GM18951 (cell line): ENCODE results near the gene AMMECR1.

Experiments used
- POLR2A ChIP-seq: IDR thresholded peaks from 4 replicates; pipeline ENCODE4 v1.6.1; 2011; ENCODE audit warnings: mild to moderate bottlenecking; ENCODE audit not compliant: insufficient read length, insufficient read depth; ENCODE audit errors: extremely low read depth
- in situ Hi-C: fragments of 300-500 bp; cut with MboI; formaldehyde crosslinking; loops from one replicate; pipeline ENCODE4 v1.12.0; 2022; ENCODE audit warnings: low sequenced_read_pairs, mixed read lengths, inconsistent platforms; ENCODE audit not compliant: unreplicated experiment

Gene AMMECR1

DNA sequence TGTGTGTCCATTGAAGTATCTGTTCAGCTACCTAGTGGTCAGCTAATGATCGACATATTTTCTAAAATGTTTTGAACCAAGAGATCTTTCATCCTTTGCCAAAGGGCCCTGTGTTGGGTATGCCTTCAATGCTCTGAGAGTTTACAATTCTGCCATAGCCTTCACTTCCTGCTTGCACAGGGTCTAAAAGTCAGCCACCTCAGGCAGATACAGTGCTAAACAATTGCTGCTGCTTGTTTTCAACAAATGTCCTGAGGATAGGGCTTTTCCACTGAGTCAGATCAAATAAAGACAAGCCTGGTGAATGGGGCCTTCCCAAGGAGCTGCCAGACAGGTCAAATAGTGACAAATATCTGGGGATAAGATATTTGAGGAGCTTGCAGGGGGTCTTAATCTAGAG is 16.7 kb downstream of the AMMECR1 start:
- in situ Hi-C loops, result no loop called here
- TF ChIP-seq POLR2A, result no peak

DNA sequence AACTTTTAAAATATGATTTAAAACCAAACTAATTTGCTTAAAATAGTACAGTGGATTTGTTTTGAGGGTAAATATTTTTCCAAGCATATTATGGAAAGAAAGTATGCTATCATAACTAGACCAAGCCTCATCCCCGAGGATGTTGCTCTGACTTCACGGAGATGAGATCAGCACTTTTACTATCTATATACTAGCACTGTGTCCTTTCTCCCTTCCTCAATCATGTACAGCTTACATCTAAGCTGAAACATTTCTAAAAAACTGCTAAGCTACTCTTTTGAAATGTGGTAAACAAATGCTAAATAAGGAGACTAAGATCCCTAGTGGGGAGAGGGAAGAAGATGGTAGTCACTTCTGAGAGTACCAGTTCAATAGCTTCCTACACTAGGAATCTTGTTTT is 23.8 kb downstream of the AMMECR1 start:
- in situ Hi-C loops, result no loop called here
- TF ChIP-seq POLR2A, result no peak

GRCh38 chrX:110293658-110294057 is 24.2 kb downstream of the AMMECR1 start:
- in situ Hi-C loops, result no loop called here
- TF ChIP-seq POLR2A, result no peak

DNA sequence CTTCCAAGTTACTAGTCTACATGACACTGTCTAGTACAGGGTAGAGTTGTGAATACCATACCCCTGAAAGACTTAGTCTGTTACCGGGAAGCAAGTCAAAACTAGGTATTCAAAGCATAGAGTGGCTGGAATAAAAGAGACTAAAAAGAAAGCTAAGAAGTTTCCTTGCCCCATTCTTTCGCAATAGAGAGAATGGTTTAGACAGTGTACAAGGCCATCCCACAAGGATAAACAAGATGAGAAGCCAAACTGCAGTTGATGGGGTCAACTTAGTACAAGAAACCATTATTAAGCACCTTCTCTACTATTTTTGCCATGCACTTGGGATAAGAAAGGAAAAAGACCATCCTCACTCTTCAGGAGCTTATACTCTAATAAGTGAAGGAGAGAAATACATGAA is 30.3 kb downstream of the AMMECR1 start:
- no peak for TF ChIP-seq POLR2A
- in situ Hi-C loops, result no loop called here

DNA sequence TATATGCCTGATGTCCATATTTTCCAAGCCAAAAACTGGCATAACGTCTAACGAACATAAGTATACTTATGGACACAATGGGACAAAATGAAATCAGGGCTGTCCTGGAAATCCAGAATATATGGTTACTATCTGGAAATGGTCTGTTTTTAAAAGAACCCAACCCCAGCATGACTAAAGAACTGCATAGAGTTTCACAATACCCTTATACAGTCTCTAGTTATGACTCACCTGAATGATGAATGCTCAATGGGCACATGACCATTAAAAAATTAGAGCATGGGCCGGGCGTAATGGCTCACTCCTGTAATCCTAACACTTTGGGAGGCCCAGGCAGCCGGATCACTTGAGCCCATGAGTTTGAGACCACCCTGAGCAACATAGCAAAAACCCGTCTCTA is 31.8 kb downstream of the AMMECR1 start:
- no peak for TF ChIP-seq POLR2A
- in situ Hi-C loops, result no loop called here

GRCh38 chrX:110284159-110284558 is 33.7 kb downstream of the AMMECR1 start:
- no peak for TF ChIP-seq POLR2A
- in situ Hi-C loops, result no loop called here

- in situ Hi-C loops, result no loop called here
- no peak for TF ChIP-seq POLR2A
Measured at GRCh38 chrX:110282922-110283321, 35.0 kb downstream of the AMMECR1 start.

DNA sequence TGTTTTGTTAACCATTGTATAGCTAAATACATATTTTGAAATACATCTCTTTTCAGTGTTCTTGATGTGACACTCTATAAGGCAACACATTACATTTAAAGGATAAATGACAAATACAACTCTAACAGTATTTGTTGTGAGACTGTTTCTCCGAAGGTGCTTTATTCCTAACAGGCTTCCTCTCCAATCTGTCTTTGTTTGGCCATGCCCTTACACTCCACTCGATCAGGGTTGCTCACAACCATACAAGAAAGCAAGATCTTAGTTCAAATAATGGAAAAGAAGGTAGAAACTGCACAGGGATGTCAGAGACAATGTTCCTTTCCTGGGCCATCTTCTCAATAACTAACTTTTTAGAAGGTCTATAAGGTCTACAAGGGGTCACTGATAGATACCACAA is 36.5 kb downstream of the AMMECR1 start:
- in situ Hi-C loops, result no loop called here
- no peak for TF ChIP-seq POLR2A

DNA sequence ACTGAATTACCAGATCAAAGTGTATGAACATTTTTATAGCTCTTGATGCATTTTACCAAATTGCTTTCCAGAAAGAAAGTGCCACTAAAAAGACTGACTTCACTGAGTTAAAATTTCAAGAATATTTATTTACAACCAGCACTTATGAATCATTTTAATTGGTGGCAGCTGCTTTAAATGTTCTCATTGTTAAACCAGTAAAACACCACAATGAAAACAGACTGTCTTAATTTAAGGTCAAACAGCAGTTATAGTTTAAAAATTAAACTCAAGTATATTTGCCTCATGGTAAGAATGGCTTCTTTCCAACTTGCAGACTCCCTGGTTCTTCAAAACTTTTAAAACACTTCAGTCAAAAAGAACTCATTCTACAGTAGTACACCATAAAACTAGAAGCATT is 36.9 kb downstream of the AMMECR1 start:
- in situ Hi-C loops, result no loop called here
- TF ChIP-seq POLR2A, result no peak

GRCh38 chrX:110277609-110278008 is 40.3 kb downstream of the AMMECR1 start:
- in situ Hi-C loops, result no loop called here
- no peak for TF ChIP-seq POLR2A

DNA sequence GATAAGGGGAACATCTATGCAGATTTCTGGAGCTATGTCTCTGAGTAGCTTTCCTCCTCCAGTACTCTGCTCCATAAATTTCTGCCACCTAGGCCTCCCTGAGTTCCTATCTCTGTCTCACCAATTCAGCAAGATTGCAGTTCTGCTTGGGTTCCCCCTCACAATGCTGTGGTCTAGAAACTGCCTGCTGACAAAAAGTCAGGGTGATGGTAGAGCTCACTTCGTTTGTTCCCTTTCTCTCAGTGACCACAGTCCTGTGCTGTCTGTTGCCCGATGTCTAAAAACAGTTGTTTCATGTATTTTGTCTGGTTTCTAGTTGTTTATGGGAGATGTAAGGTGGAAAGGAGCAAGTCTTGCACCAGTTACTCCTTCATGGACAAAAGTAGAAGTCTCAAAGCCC is 41.1 kb downstream of the AMMECR1 start:
- TF ChIP-seq POLR2A, result no peak
- in situ Hi-C loops, result no loop called here

DNA sequence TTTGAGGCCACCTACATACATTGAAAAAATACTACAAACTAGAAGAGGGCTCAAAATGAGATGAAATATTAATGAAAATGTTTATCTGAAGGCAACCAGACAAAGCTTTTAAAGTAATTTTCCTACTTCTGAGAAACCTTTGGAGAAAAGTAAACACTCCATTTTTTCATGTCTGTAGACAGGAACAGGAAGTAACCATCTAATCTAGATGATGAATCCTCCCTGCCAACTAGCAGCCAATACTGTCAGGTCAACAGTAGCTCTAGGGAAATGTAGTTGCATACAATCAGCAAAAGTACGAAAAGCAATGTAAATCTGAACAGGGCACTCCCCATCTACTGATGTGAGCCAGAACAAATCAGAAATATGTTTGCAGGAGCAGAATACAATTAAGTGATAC is 49.0 kb downstream of the AMMECR1 start:
- in situ Hi-C loops, result no loop called here
- TF ChIP-seq POLR2A, result no peak

GRCh38 chrX:110268395-110268794 is 49.5 kb downstream of the AMMECR1 start:
- in situ Hi-C loops, result no loop called here
- TF ChIP-seq POLR2A, result no peak

DNA sequence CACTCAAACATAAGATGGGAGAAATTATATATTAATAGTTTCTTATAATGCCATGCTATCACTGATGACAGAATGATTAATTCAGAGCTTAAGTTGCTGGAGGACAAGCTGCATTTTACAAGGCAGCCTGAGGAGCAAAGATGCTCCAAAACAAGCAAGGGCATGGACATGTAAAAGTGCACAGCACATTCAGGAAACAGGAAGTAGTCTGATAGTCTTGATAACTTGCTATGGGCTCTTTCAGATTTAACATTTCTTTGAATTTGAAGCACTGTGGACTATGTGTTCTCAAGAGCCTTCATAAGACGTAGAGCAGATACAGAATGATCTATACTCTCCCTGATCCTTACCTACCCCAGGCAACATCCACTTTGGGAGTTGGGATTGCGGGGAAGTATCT is 50.0 kb downstream of the AMMECR1 start:
- in situ Hi-C loops, result no loop called here
- TF ChIP-seq POLR2A, result no peak

DNA sequence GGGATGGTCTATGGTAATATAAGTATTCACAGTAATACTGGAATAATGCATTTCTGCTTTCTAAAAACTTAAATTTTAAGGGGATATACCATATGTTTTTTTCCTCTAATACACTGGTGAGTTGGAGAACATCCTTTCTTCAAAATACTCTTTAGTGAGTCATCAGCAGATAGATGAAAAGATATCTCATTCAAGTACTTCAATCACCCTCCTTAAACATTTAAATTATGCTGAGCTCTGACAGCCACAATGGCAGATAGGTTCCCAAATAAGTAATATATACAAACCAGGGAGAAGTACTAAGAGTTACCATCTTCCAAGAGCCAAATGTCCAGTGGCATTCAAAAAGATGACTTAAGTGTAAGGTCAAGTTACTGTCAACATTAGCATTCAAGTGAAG is 52.2 kb downstream of the AMMECR1 start:
- in situ Hi-C loops, result no loop called here
- no peak for TF ChIP-seq POLR2A
